Keratinocyte (primary cell): ENCODE results near the gene ORAI3. TPM values are rescaled to one million over a fixed set of nuclear protein-coding genes. Genes with fewer than 3 reads are reported as not detected.
A peak's percentile ranks its signal among the peaks of the same experiment; 100 is the strongest.

ENCODE experiments used
- DNase-seq: peaks from one replicate; pipeline ENCODE4 v3.0.0-alpha.2; 2011; ENCODE audit warnings: low read depth, missing footprints, low spot score
- FAIRE-seq: peaks from 2 replicates; lab custom pipeline; 2011; peaks lifted over from hg19 to GRCh38; lab: Jason Lieb, UNC
- H2AFZ ChIP-seq: 2 replicates; pipeline ENCODE4 v1.6.0; 2012; ENCODE audit warnings: low read length, control low read depth, inconsistent platforms; ENCODE audit not compliant: control insufficient read depth
- H3K27ac ChIP-seq: 2 replicates; pipeline ENCODE4 v1.5.1; 2011; ENCODE audit warnings: low read length; ENCODE audit not compliant: control insufficient read depth, insufficient read depth
- H3K27me3 ChIP-seq: 3 replicates; pipeline ENCODE4 v1.6.0; 2011; ENCODE audit warnings: low read length; ENCODE audit not compliant: control insufficient read depth, insufficient read depth; ENCODE audit errors: extremely low read depth
- H3K36me3 ChIP-seq, 2 experiments: 2 replicates in 1 of 2; 3 replicates in 1 of 2; pipeline ENCODE4 v1.5.1; 2011; ENCODE audit warnings: low read length in 2 of 2, mild to moderate bottlenecking in 1 of 2; ENCODE audit not compliant: control insufficient read depth in 2 of 2, insufficient read depth in 2 of 2; ENCODE audit errors: extremely low read depth in 1 of 2
- H3K4me1 ChIP-seq: 3 replicates; pipeline ENCODE4 v1.5.1; 2011; ENCODE audit warnings: low read length; ENCODE audit not compliant: control insufficient read depth, insufficient read depth; ENCODE audit errors: extremely low read depth
- H3K4me2 ChIP-seq: 3 replicates; pipeline ENCODE4 v1.6.0; 2011; ENCODE audit warnings: low read depth, low read length; ENCODE audit not compliant: control insufficient read depth, insufficient read depth; ENCODE audit errors: extremely low read depth
- H3K4me3 ChIP-seq, 3 experiments: fragments of 200-600 bp in 1 of 3; sonication (generic) in 1 of 3; 2 replicates in 2 of 3; 3 replicates in 1 of 3; pipeline ENCODE4 v1.5.1; 2011 to 2016; ENCODE audit warnings: low read length in 3 of 3, mild to moderate bottlenecking in 3 of 3, control low read depth in 2 of 3, inconsistent platforms in 1 of 3, low read depth in 1 of 3, mixed read lengths in 1 of 3, mixed run types in 1 of 3, moderate library complexity in 1 of 3; ENCODE audit not compliant: control insufficient read depth in 2 of 3, insufficient read depth in 2 of 3; ENCODE audit errors: extremely low read depth in 1 of 3
- H3K79me2 ChIP-seq: 2 replicates; pipeline ENCODE4 v1.6.0; 2012; ENCODE audit warnings: low read length; ENCODE audit not compliant: control insufficient read depth, insufficient read depth
- H3K9ac ChIP-seq: 3 replicates; pipeline ENCODE4 v1.6.0; 2011; ENCODE audit warnings: low read length; ENCODE audit not compliant: control insufficient read depth, insufficient read depth; ENCODE audit errors: extremely low read depth
- H3K9me1 ChIP-seq: 3 replicates; pipeline ENCODE4 v1.6.0; 2011; ENCODE audit warnings: low read length; ENCODE audit not compliant: control insufficient read depth, insufficient read depth; ENCODE audit errors: extremely low read depth
- H3K9me3 ChIP-seq: 2 replicates; pipeline ENCODE4 v1.5.1; 2012; ENCODE audit warnings: low read depth, low read length; ENCODE audit not compliant: control insufficient read depth
- H4K20me1 ChIP-seq: 3 replicates; pipeline ENCODE4 v1.6.0; 2011; ENCODE audit warnings: low read length; ENCODE audit not compliant: control insufficient read depth, insufficient read depth; ENCODE audit errors: extremely low read depth
- CTCF ChIP-seq, 3 experiments: IDR thresholded peaks in 1 of 3; conservative IDR thresholded peaks in 1 of 3; optimal IDR thresholded peaks in 1 of 3; 2 replicates in 2 of 3; 3 replicates in 1 of 3; pipeline versions ENCODE3 to v1.5.1; 2011; ENCODE audit warnings: low read length in 3 of 3, mild to moderate bottlenecking in 3 of 3, moderate library complexity in 2 of 3, control low read depth in 1 of 3, inconsistent platforms in 1 of 3; ENCODE audit not compliant: insufficient read depth in 2 of 3; ENCODE audit errors: extremely low read depth in 1 of 3
- EZH2 ChIP-seq: IDR thresholded peaks from one replicate; pipeline ENCODE4 v1.6.1; 2012; ENCODE audit warnings: inconsistent platforms, mild to moderate bottlenecking, low read length, moderate library complexity
- dilution Hi-C: fragments of 300-500 bp; cut with MboI; formaldehyde crosslinking; loops from one replicate; pipeline ENCODE4 v1.7.0; 2020; ENCODE audit warnings: low sequenced_read_pairs; ENCODE audit not compliant: extremely low pct_ligation_motif_present
- polyA plus RNA-seq, 5 experiments: library from polyadenylated mRNA; depleted of rRNA in 3 of 5; stranded (reverse) in 3 of 5; stranded (forward) in 1 of 5; unstranded in 1 of 5; fragments of >200 nt; gene quantifications; 1 replicate in 1 of 5; 2 replicates in 3 of 5; 3 replicates in 1 of 5; pipeline versions ENCODE4 v1.2.1 to v1.2.3, GENCODE V29; 2011 to 2012; ENCODE audit warnings: missing spikeins in 2 of 5, low read depth in 1 of 5, low replicate concordance in 1 of 5

ORAI3 gene
- polyA plus RNA-seq, 1 donor (not counting 4 experiments of a cell fraction or from before 2014, with no cell fraction given): 8.1 TPM

DNA sequence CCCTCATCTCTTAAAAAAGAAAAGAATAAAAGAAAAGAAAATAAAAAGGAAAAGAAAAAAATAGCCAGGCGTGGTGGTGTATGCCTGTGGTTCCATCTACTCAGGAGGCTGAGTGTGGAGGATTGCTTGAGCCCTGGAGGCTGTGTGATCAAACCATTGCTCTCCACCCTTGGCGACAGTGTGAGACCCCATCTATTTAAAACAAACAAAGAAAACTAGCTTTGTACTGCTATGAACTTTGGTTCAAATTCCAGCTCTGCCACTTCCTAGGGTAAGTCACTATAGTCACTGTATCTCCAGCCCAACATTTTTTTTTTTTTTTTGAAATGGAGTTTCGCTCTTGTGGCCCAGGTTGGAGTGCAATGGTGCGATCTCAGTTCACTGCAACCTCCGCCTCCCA, 48.3 kb upstream of the ORAI3 start:
- DNase-seq: no peak
- Histone ChIP-seq H3K4me2 (no peak overlapping the region), H3K9me1 (peaks cover 2% of the 10 kb centered on the region), H3K4me1 (peaks cover 20% of the 10 kb centered on the region), H3K36me3 (no peaks in the 10 kb centered on the region), H3K9me3 (no peaks in the 10 kb centered on the region), H3K27me3 (no peaks in the 10 kb centered on the region), H3K27ac (no peak overlapping the region), H2AFZ (no peak overlapping the region), H4K20me1 (no peaks in the 10 kb centered on the region), H3K4me3 (no peak overlapping the region), H3K9ac (no peak overlapping the region), H3K79me2 (no peaks in the 10 kb centered on the region)
- TF ChIP-seq EZH2: no peak
- no peak for TF ChIP-seq CTCF (optimal IDR thresholded peaks at IDR 0.05 in 1 of 3, IDR thresholded peaks at IDR 0.05 in 1 of 3, conservative IDR thresholded peaks at IDR 0.05 in 1 of 3; ENCODE audit: extremely low read depth in 1 of 3, insufficient read depth in 2 of 3, low read length in 3 of 3)
- dilution Hi-C loops: no loop called here
- no peak for FAIRE-seq

GRCh38 chr16:30901201-30902028, 47.5 kb upstream of the ORAI3 start:
- H3K4me3 ChIP-seq: peak overlapping the region in 2 of 3 experiments; percentile 35 to 49
- H3K27ac ChIP-seq: no peak overlapping the region
- dilution Hi-C loops: no loop called here
- no peaks in the 10 kb centered on the region for H3K36me3 ChIP-seq
- peak overlapping the region; percentile 33 for H2AFZ ChIP-seq
- no peaks in the 10 kb centered on the region for H3K79me2 ChIP-seq
- no peak for FAIRE-seq
- peak overlapping the region; percentile 70 for H3K4me2 ChIP-seq
- peaks cover 14% of the 10 kb centered on the region for H3K4me1 ChIP-seq
- no peaks in the 10 kb centered on the region for H3K9me3 ChIP-seq
- TF ChIP-seq CTCF (optimal IDR thresholded peaks at IDR 0.05 in 1 of 3, IDR thresholded peaks at IDR 0.05 in 1 of 3, conservative IDR thresholded peaks at IDR 0.05 in 1 of 3; ENCODE audit: extremely low read depth in 1 of 3, insufficient read depth in 2 of 3, low read length in 3 of 3) (no peak), EZH2 (no peak)
- H3K9ac ChIP-seq: no peak overlapping the region
- H3K27me3 ChIP-seq: no peaks in the 10 kb centered on the region
- no peak for DNase-seq
- no peaks in the 10 kb centered on the region for H4K20me1 ChIP-seq
- H3K9me1 ChIP-seq: peaks cover 2% of the 10 kb centered on the region
